ENCODE data around the gene MRPS30.

MRPS30 gene

DNA sequence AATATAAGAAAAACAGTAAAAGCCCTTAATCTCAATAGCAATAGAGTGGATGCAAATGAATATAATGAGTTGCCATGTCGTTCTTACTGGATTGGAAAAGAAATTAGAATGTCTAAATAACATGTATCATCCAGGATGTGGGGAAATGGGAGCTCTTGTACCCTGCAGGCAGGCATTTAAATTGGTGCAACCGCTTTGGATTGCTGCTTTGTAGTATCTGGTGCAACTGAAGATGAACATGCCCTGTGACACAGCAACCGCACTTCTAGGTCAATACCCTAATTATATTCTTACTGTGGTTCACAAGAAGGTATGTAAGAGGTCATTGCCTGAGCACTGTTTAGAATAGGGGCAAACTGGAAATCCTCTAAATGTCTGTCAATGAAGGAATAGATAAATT lies 18.9 kb downstream of the MRPS30 start:
- DNase-seq (no peak), ATAC-seq (ENCODE audit: insufficient read depth, low read depth) (no peak)
- Histone ChIP-seq H3K36me3 (ENCODE audit: insufficient read depth, low read length) (no peaks in the 10 kb centered on the region), H3K4me1 (ENCODE audit: insufficient read depth, low read length) (no peaks in the 10 kb centered on the region), H3K4me3 (ENCODE audit: low read depth in 1 of 2, low read length in 2 of 2) (no peak overlapping the region), H3K27ac (ENCODE audit: low read length) (no peak overlapping the region), H3K9me3 (ENCODE audit: insufficient read depth, low read length, severe bottlenecking) (no peaks in the 10 kb centered on the region), H4K20me1 (ENCODE audit: insufficient read depth, low read length) (no peaks in the 10 kb centered on the region), H3K27me3 (ENCODE audit: insufficient read depth, low read length, poor library complexity) (no peaks in the 10 kb centered on the region), H2AFZ (ENCODE audit: low read depth, low read length) (no peak overlapping the region), H3K79me2 (ENCODE audit: insufficient read depth, low read length) (no peaks in the 10 kb centered on the region), H3K4me2 (ENCODE audit: insufficient read depth, low read length) (no peak overlapping the region), H3K9ac (ENCODE audit: low read depth, low read length) (no peak overlapping the region)
- no peak for TF ChIP-seq EZH2 (IDR thresholded peaks at IDR 0.05; ENCODE audit: borderline replicate concordance, low read depth, low read length, severe bottlenecking)
- TF ChIP-seq, protein P1, sequence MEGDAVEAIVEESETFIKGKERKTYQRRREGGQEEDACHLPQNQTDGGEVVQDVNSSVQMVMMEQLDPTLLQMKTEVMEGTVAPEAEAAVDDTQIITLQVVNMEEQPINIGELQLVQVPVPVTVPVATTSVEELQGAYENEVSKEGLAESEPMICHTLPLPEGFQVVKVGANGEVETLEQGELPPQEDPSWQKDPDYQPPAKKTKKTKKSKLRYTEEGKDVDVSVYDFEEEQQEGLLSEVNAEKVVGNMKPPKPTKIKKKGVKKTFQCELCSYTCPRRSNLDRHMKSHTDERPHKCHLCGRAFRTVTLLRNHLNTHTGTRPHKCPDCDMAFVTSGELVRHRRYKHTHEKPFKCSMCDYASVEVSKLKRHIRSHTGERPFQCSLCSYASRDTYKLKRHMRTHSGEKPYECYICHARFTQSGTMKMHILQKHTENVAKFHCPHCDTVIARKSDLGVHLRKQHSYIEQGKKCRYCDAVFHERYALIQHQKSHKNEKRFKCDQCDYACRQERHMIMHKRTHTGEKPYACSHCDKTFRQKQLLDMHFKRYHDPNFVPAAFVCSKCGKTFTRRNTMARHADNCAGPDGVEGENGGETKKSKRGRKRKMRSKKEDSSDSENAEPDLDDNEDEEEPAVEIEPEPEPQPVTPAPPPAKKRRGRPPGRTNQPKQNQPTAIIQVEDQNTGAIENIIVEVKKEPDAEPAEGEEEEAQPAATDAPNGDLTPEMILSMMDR (IDR thresholded peaks at IDR 0.05; ENCODE audit: borderline replicate concordance, extremely low read depth, low read length, poor library complexity, severe bottlenecking): no peak

DNA sequence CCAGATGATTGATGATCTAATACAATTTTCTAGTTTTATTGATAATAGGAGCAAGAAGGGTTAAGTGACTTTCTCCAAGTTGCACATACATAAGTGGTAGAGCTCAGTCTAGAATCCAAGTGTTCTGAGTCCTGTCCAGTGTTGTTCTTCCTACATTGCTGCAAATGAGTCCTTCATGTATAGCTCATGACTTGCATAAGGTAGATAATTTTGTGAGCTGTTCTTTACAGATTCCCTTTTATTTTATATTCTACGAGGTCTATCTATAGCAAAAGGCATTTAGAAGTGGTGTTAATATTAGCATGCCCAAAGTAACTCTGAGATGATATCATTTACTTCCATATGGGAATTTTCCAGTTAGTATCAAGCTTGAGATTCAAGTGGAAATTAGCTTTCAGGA lies 20.0 kb downstream of the MRPS30 start:
- no peak overlapping the region for H3K9ac ChIP-seq (ENCODE audit: low read depth, low read length)
- no peaks in the 10 kb centered on the region for H3K9me3 ChIP-seq (ENCODE audit: insufficient read depth, low read length, severe bottlenecking)
- no peak overlapping the region for H2AFZ ChIP-seq (ENCODE audit: low read depth, low read length)
- no peak for ATAC-seq (ENCODE audit: insufficient read depth, low read depth)
- H3K27me3 ChIP-seq (ENCODE audit: insufficient read depth, low read length, poor library complexity): no peaks in the 10 kb centered on the region
- no peaks in the 10 kb centered on the region for H3K4me1 ChIP-seq (ENCODE audit: insufficient read depth, low read length)
- no peaks in the 10 kb centered on the region for H3K36me3 ChIP-seq (ENCODE audit: insufficient read depth, low read length)
- H3K79me2 ChIP-seq (ENCODE audit: insufficient read depth, low read length): no peaks in the 10 kb centered on the region
- no peak overlapping the region for H3K4me2 ChIP-seq (ENCODE audit: insufficient read depth, low read length)
- H4K20me1 ChIP-seq (ENCODE audit: insufficient read depth, low read length): no peaks in the 10 kb centered on the region
- no peak overlapping the region for H3K27ac ChIP-seq (ENCODE audit: low read length)
- H3K4me3 ChIP-seq (ENCODE audit: low read depth in 1 of 2, low read length in 2 of 2): no peak overlapping the region
- DNase-seq: no peak
- TF ChIP-seq, protein P1 (IDR thresholded peaks at IDR 0.05; ENCODE audit: borderline replicate concordance, extremely low read depth, low read length, poor library complexity, severe bottlenecking): no peak
- TF ChIP-seq EZH2 (IDR thresholded peaks at IDR 0.05; ENCODE audit: borderline replicate concordance, low read depth, low read length, severe bottlenecking): no peak

GRCh38 chr5:44830951-44831350 lies 22.2 kb downstream of the MRPS30 start:
- Histone ChIP-seq H3K4me3 (ENCODE audit: low read depth in 1 of 2, low read length in 2 of 2) (no peak overlapping the region), H2AFZ (ENCODE audit: low read depth, low read length) (no peak overlapping the region), H3K4me2 (ENCODE audit: insufficient read depth, low read length) (no peak overlapping the region), H3K9ac (ENCODE audit: low read depth, low read length) (no peak overlapping the region), H3K4me1 (ENCODE audit: insufficient read depth, low read length) (no peaks in the 10 kb centered on the region), H3K9me3 (ENCODE audit: insufficient read depth, low read length, severe bottlenecking) (no peaks in the 10 kb centered on the region), H3K79me2 (ENCODE audit: insufficient read depth, low read length) (no peaks in the 10 kb centered on the region), H3K27me3 (ENCODE audit: insufficient read depth, low read length, poor library complexity) (no peaks in the 10 kb centered on the region), H3K27ac (ENCODE audit: low read length) (no peak overlapping the region), H3K36me3 (ENCODE audit: insufficient read depth, low read length) (no peaks in the 10 kb centered on the region), H4K20me1 (ENCODE audit: insufficient read depth, low read length) (no peaks in the 10 kb centered on the region)
- ATAC-seq (ENCODE audit: insufficient read depth, low read depth) (no peak), DNase-seq (no peak)
- no peak for TF ChIP-seq EZH2 (IDR thresholded peaks at IDR 0.05; ENCODE audit: borderline replicate concordance, low read depth, low read length, severe bottlenecking)
- TF ChIP-seq, protein P1 (IDR thresholded peaks at IDR 0.05; ENCODE audit: borderline replicate concordance, extremely low read depth, low read length, poor library complexity, severe bottlenecking): no peak

- H3K27me3 ChIP-seq (ENCODE audit: insufficient read depth, low read length, poor library complexity): no peaks in the 10 kb centered on the region
- ATAC-seq (ENCODE audit: insufficient read depth, low read depth): no peak
- no peaks in the 10 kb centered on the region for H4K20me1 ChIP-seq (ENCODE audit: insufficient read depth, low read length)
- H3K4me1 ChIP-seq (ENCODE audit: insufficient read depth, low read length): no peaks in the 10 kb centered on the region
- H2AFZ ChIP-seq (ENCODE audit: low read depth, low read length): no peak overlapping the region
- H3K4me2 ChIP-seq (ENCODE audit: insufficient read depth, low read length): no peak overlapping the region
- no peak overlapping the region for H3K4me3 ChIP-seq (ENCODE audit: low read depth in 1 of 2, low read length in 2 of 2)
- H3K79me2 ChIP-seq (ENCODE audit: insufficient read depth, low read length): no peaks in the 10 kb centered on the region
- no peaks in the 10 kb centered on the region for H3K36me3 ChIP-seq (ENCODE audit: insufficient read depth, low read length)
- H3K9ac ChIP-seq (ENCODE audit: low read depth, low read length): no peak overlapping the region
- H3K27ac ChIP-seq (ENCODE audit: low read length): no peak overlapping the region
- DNase-seq: no peak
- H3K9me3 ChIP-seq (ENCODE audit: insufficient read depth, low read length, severe bottlenecking): no peaks in the 10 kb centered on the region
- TF ChIP-seq, protein P1 (IDR thresholded peaks at IDR 0.05; ENCODE audit: borderline replicate concordance, extremely low read depth, low read length, poor library complexity, severe bottlenecking): no peak
- TF ChIP-seq EZH2 (IDR thresholded peaks at IDR 0.05; ENCODE audit: borderline replicate concordance, low read depth, low read length, severe bottlenecking): no peak
Measured at GRCh38 chr5:44833249-44833648, 24.5 kb downstream of the MRPS30 start.

Data from DND-41 (cell line).